GM23338 (cell line): ENCODE measurements around the gene FOXC2. TPM values are rescaled to one million over a fixed set of nuclear protein-coding genes. Genes with fewer than 3 reads are reported as not detected.

ENCODE experiments used
- ATAC-seq: fragments of 200-7000 bp; cut with Tn5 transposase; 3 replicates; pipeline ENCODE4 v1.9.1; 2020
- DNase-seq: peaks from one replicate; pipeline ENCODE4 v3.0.0-alpha.2; 2015; ENCODE audit warnings: low spot score
- H2AFZ ChIP-seq: fragments of 200-600 bp; sonication (generic); 2 replicates; pipeline ENCODE4 v1.8.0; 2016; ENCODE audit warnings: antibody characterized with exemption, mild to moderate bottlenecking, moderate library complexity
- H3F3A ChIP-seq: fragments of 200-600 bp; sonication (generic); replicated peaks from 2 replicates; pipeline ENCODE4 v1.8.0; 2017; ENCODE audit warnings: antibody characterized with exemption, mixed run types, low read depth
- H3K27ac ChIP-seq: fragments of 200-600 bp; sonication (generic); 2 replicates; pipeline ENCODE4 v1.6.1; 2016; ENCODE audit warnings: low read depth
- H3K27me3 ChIP-seq: fragments of 200-600 bp; sonication (generic); 2 replicates; pipeline ENCODE4 v1.8.0; 2016; ENCODE audit warnings: mild to moderate bottlenecking, mixed run types, moderate library complexity; ENCODE audit not compliant: insufficient read depth
- H3K36me3 ChIP-seq: fragments of 200-600 bp; sonication (generic); 2 replicates; pipeline ENCODE4 v1.8.0; 2016; ENCODE audit warnings: mild to moderate bottlenecking; ENCODE audit not compliant: insufficient read depth
- H3K4me1 ChIP-seq: fragments of 200-600 bp; sonication (generic); 2 replicates; pipeline ENCODE4 v1.8.0; 2016; ENCODE audit warnings: mild to moderate bottlenecking, moderate library complexity; ENCODE audit not compliant: insufficient read depth
- H3K4me2 ChIP-seq: fragments of 200-600 bp; sonication (generic); 2 replicates; pipeline ENCODE4 v1.7.1; 2017; ENCODE audit warnings: mixed run types
- H3K4me3 ChIP-seq: fragments of 200-600 bp; sonication (generic); 2 replicates; pipeline ENCODE4 v1.6.1; 2016; ENCODE audit warnings: mixed run types
- H3K79me2 ChIP-seq: fragments of 200-600 bp; sonication (generic); replicated peaks from 2 replicates; pipeline ENCODE4 v1.8.0; 2017; ENCODE audit warnings: mild to moderate bottlenecking; ENCODE audit not compliant: insufficient read depth
- H3K9me2 ChIP-seq: fragments of 200-600 bp; sonication (generic); 2 replicates; pipeline ENCODE4 v1.8.0; 2017; ENCODE audit not compliant: insufficient read depth
- H4K20me1 ChIP-seq: fragments of 200-600 bp; sonication (generic); replicated peaks from 2 replicates; pipeline ENCODE4 v1.8.0; 2017; ENCODE audit warnings: mild to moderate bottlenecking; ENCODE audit not compliant: insufficient read depth
- H3K27ac Mint-ChIP-seq: 2 replicates; pipeline ENCODE4 v1.8.0; 2020; ENCODE audit warnings: inconsistent platforms, mild to moderate bottlenecking, moderate library complexity, mixed read lengths
- H3K27me3 Mint-ChIP-seq: 3 replicates; pipeline ENCODE4 v1.8.0; 2022; ENCODE audit warnings: low read depth, mild to moderate bottlenecking, moderate library complexity, mixed read lengths, inconsistent platforms; ENCODE audit not compliant: insufficient read depth, poor library complexity
- H3K36me3 Mint-ChIP-seq: 3 replicates; pipeline ENCODE4 v1.8.0; 2021; ENCODE audit warnings: low read depth, mild to moderate bottlenecking, inconsistent platforms, moderate library complexity, mixed read lengths
- H3K4me1 Mint-ChIP-seq: 3 replicates; pipeline ENCODE4 v1.8.0; 2020; ENCODE audit warnings: mild to moderate bottlenecking, inconsistent platforms, mixed read lengths
- H3K4me3 Mint-ChIP-seq: 3 replicates; pipeline ENCODE4 v1.8.0; 2021; ENCODE audit warnings: moderate library complexity, mild to moderate bottlenecking, inconsistent platforms, mixed read lengths
- H3K9me3 Mint-ChIP-seq: 3 replicates; pipeline ENCODE4 v1.8.0; 2020; ENCODE audit warnings: moderate library complexity, mild to moderate bottlenecking, inconsistent platforms, mixed read lengths
- CTCF ChIP-seq, 2 experiments: fragments of 200-600 bp in 1 of 2; sonication (generic) in 1 of 2; conservative IDR thresholded peaks; 2 replicates each; pipeline versions ENCODE4 v1.5.1 to v1.6.1; 2016 to 2017; ENCODE audit warnings: antibody characterized with exemption in 2 of 2, low read depth in 2 of 2, mild to moderate bottlenecking in 2 of 2, moderate library complexity in 1 of 2
- EZH2 ChIP-seq: fragments of 200-600 bp; sonication (generic); IDR thresholded peaks from one replicate; pipeline ENCODE4 v1.8.0; 2017; ENCODE audit warnings: antibody characterized with exemption, mild to moderate bottlenecking, low read depth; ENCODE audit not compliant: unreplicated experiment
- EZH2phosphoT487 ChIP-seq: fragments of 200-600 bp; sonication (generic); IDR thresholded peaks from one replicate; pipeline ENCODE4 v1.8.1; 2018; ENCODE audit warnings: antibody characterized with exemption; ENCODE audit not compliant: unreplicated experiment
- ZNF331 ChIP-seq: fragments of 250-450 bp; sonication (Bioruptor Pico); IDR thresholded peaks from 2 replicates; pipeline ENCODE4 v1.5.0; 2020; ENCODE audit warnings: low read depth, mild to moderate bottlenecking, moderate library complexity
- ZNF462 ChIP-seq: fragments of 250-450 bp; sonication (Bioruptor Pico); IDR thresholded peaks from 2 replicates; pipeline ENCODE4 v1.5.0; 2020; ENCODE audit warnings: mild to moderate bottlenecking, moderate library complexity
- polyA plus RNA-seq: library from polyadenylated mRNA; unstranded; fragments of >200 nt; fragmentation: Nextera tagmentation; extraction: Ambion mirVana; gene quantifications from 2 replicates; pipeline ENCODE4 v1.2.1, GENCODE V29; 2016
- total RNA-seq: library from RNA; depleted of rRNA; stranded (reverse); fragments of >200 nt; shearing (Covaris generic); gene quantifications from 2 replicates; pipeline ENCODE4 v1.2.3, GENCODE V29; 2014

FOXC2 gene
- total and polyA plus RNA-seq, 2 experiments from 2014 or later: 0.16 TPM; not detected in 1

GRCh38 chr16:86527366-86527765, 39.3 kb upstream of the FOXC2 start (continued):
- TF ChIP-seq ZNF462 (CRISPR knock-in tag) (no peak), EZH2phosphoT487 (no peak), CTCF (conservative IDR thresholded peaks at IDR 0.05; ENCODE audit: low read depth in 2 of 2) (no peak)

GRCh38 chr16:86528061-86528929, 38.3 kb upstream of the FOXC2 start:
- no peak overlapping the region for H2AFZ ChIP-seq
- Mint-ChIP-seq H3K36me3 (peaks cover 11% of the 10 kb centered on the region; the same call in 1 of the 3 replicates), H3K27me3 (peaks cover 19% of the 10 kb centered on the region), H3K4me3 (no peak overlapping the region), H3K4me1 (no peaks in the 10 kb centered on the region), H3K9me3 (peaks cover 23% of the 10 kb centered on the region; the same call in 2 of the 3 replicates), H3K27ac (no peak overlapping the region)
- H3F3A ChIP-seq: no peaks in the 10 kb centered on the region
- no peaks in the 10 kb centered on the region for H3K79me2 ChIP-seq
- H3K9me2 ChIP-seq: no peaks in the 10 kb centered on the region
- no peaks in the 10 kb centered on the region for H3K27me3 ChIP-seq
- H3K4me3 ChIP-seq: no peak overlapping the region
- H3K36me3 ChIP-seq: no peaks in the 10 kb centered on the region
- no peaks in the 10 kb centered on the region for H4K20me1 ChIP-seq
- no peak overlapping the region for H3K27ac ChIP-seq
- ATAC-seq (peak; percentile 42), DNase-seq (no peak)
- no peak overlapping the region for H3K4me2 ChIP-seq
- 0 out of 2 replicates have a peak, but pooled peaks cover 3% of the 10 kb centered on the region for H3K4me1 ChIP-seq
- TF ChIP-seq EZH2 (no peak), CTCF (conservative IDR thresholded peaks at IDR 0.05; ENCODE audit: low read depth in 2 of 2) (peak; percentile 10 to 24; a peak in 2 of 4 replicates), ZNF331 (CRISPR knock-in tag) (no peak)
